Mesenchymal stem cell (in vitro differentiated cells and primary cell): Measurements from ENCODE around the gene CEMIP.
"Not testable (repeated sequence)": the region's sequence is repeated elsewhere in the genome, so short reads cannot be mapped to it uniquely, and the experiment has no call there.

Experiments
- DNase-seq: peaks from one replicate; pipeline ENCODE4 v3.0.0-alpha.2; 2013
- H2AFZ ChIP-seq: one replicate; pipeline ENCODE4 v1.6.1; 2013; ENCODE audit warnings: low read depth, mild to moderate bottlenecking, control low read depth, inconsistent platforms, low read length, moderate library complexity
- H2AK5ac ChIP-seq: 2 replicates; pipeline ENCODE4 v1.6.1; 2013; ENCODE audit warnings: low read length, moderate library complexity, mild to moderate bottlenecking, inconsistent platforms; ENCODE audit not compliant: severe bottlenecking
- H2BK120ac ChIP-seq: one replicate; pipeline ENCODE4 v1.6.1; 2013; ENCODE audit warnings: low read depth, mild to moderate bottlenecking, inconsistent platforms, low read length, moderate library complexity
- H2BK12ac ChIP-seq, 2 experiments: one replicate each; pipeline ENCODE4 v1.6.1; 2013; ENCODE audit warnings: inconsistent platforms in 2 of 2, low read length in 2 of 2, mild to moderate bottlenecking in 2 of 2, moderate library complexity in 2 of 2, control low read depth in 1 of 2
- H2BK15ac ChIP-seq: one replicate; pipeline ENCODE4 v1.6.1; 2013; ENCODE audit warnings: mild to moderate bottlenecking, low read depth, inconsistent platforms; ENCODE audit not compliant: poor library complexity, severe bottlenecking
- H2BK5ac ChIP-seq: 2 replicates; pipeline ENCODE4 v1.6.1; 2013; ENCODE audit warnings: low read depth, mild to moderate bottlenecking, low read length, control low read depth, inconsistent platforms; ENCODE audit not compliant: poor library complexity, severe bottlenecking
- H3K14ac ChIP-seq, 2 experiments: one replicate each; pipeline ENCODE4 v1.6.1; 2013; ENCODE audit warnings: inconsistent platforms in 2 of 2, low read length in 2 of 2, control low read depth in 1 of 2, mild to moderate bottlenecking in 1 of 2, moderate library complexity in 1 of 2
- H3K18ac ChIP-seq, 2 experiments: one replicate each; pipeline ENCODE4 v1.6.1; 2013; ENCODE audit warnings: inconsistent platforms in 2 of 2, low read length in 2 of 2, control low read depth in 1 of 2, low read depth in 1 of 2, mild to moderate bottlenecking in 1 of 2
- H3K23ac ChIP-seq, 2 experiments: one replicate each; pipeline ENCODE4 v1.6.1; 2013; ENCODE audit warnings: inconsistent platforms in 2 of 2, low read length in 2 of 2, mild to moderate bottlenecking in 2 of 2, moderate library complexity in 2 of 2, control low read depth in 1 of 2
- H3K27ac ChIP-seq: 2 replicates; pipeline ENCODE4 v1.5.1; 2013; ENCODE audit warnings: mild to moderate bottlenecking, moderate library complexity, low read length, control low read depth, inconsistent platforms; ENCODE audit not compliant: poor library complexity, severe bottlenecking
- H3K27me3 ChIP-seq, 2 experiments: 2 replicates each; pipeline versions ENCODE4 v1.6.1 to v1.7.0; 2013; ENCODE audit warnings: low read length in 2 of 2, mild to moderate bottlenecking in 2 of 2, moderate library complexity in 2 of 2, control low read depth in 1 of 2, inconsistent platforms in 1 of 2; ENCODE audit not compliant: control insufficient read depth in 1 of 2, insufficient read depth in 1 of 2
- H3K36me3 ChIP-seq, 2 experiments: 2 replicates each; pipeline versions ENCODE4 v1.6.1 to v1.7.0; 2013; ENCODE audit warnings: low read length in 2 of 2, control low read depth in 1 of 2, inconsistent platforms in 1 of 2, low read depth in 1 of 2, mild to moderate bottlenecking in 1 of 2; ENCODE audit not compliant: insufficient read depth in 2 of 2, control insufficient read depth in 1 of 2
- H3K4ac ChIP-seq, 2 experiments: one replicate each; pipeline ENCODE4 v1.6.1; 2013; ENCODE audit warnings: inconsistent platforms in 2 of 2, low read length in 2 of 2, mild to moderate bottlenecking in 2 of 2, moderate library complexity in 2 of 2, control low read depth in 1 of 2, low read depth in 1 of 2
- H3K4me1 ChIP-seq: 2 replicates; pipeline ENCODE4 v1.6.1; 2013; ENCODE audit warnings: low read depth, low read length, control low read depth; ENCODE audit not compliant: control insufficient read depth, insufficient read depth
- H3K4me2 ChIP-seq: 2 replicates; pipeline ENCODE4 v1.6.1; 2013; ENCODE audit warnings: low read length, mild to moderate bottlenecking, inconsistent platforms; ENCODE audit not compliant: poor library complexity, severe bottlenecking
- H3K4me3 ChIP-seq, 2 experiments: 2 replicates each; pipeline versions ENCODE4 v1.5.1 to v1.7.0; 2013; ENCODE audit warnings: low read length in 2 of 2, mild to moderate bottlenecking in 2 of 2, control low read depth in 1 of 2, low read depth in 1 of 2; ENCODE audit not compliant: insufficient read depth in 1 of 2
- H3K79me1 ChIP-seq: replicated peaks from 2 replicates; pipeline ENCODE4 v1.6.1; 2013; ENCODE audit warnings: mild to moderate bottlenecking, control low read depth, low read length, inconsistent platforms; ENCODE audit not compliant: poor library complexity, severe bottlenecking
- H3K9ac ChIP-seq: 2 replicates; pipeline ENCODE4 v1.7.0; 2013; ENCODE audit warnings: mild to moderate bottlenecking, low read length, moderate library complexity
- H3K9me3 ChIP-seq: 2 replicates; pipeline ENCODE4 v1.7.0; 2013; ENCODE audit warnings: mild to moderate bottlenecking, low read length; ENCODE audit not compliant: control insufficient read depth
- H4K8ac ChIP-seq: one replicate; pipeline ENCODE4 v1.6.1; 2013; ENCODE audit warnings: inconsistent platforms, mild to moderate bottlenecking, low read length, moderate library complexity
- H4K91ac ChIP-seq: one replicate; pipeline ENCODE4 v1.6.1; 2013; ENCODE audit warnings: mild to moderate bottlenecking, low read length, inconsistent platforms
- WGBS: methylation state at CpG from one replicate; pipeline ENCODE4 v1.1.7; 2013; ENCODE audit warnings: mixed read lengths; 5-methylcytosine and 5-hydroxymethylcytosine counted together

The CEMIP gene

DNA sequence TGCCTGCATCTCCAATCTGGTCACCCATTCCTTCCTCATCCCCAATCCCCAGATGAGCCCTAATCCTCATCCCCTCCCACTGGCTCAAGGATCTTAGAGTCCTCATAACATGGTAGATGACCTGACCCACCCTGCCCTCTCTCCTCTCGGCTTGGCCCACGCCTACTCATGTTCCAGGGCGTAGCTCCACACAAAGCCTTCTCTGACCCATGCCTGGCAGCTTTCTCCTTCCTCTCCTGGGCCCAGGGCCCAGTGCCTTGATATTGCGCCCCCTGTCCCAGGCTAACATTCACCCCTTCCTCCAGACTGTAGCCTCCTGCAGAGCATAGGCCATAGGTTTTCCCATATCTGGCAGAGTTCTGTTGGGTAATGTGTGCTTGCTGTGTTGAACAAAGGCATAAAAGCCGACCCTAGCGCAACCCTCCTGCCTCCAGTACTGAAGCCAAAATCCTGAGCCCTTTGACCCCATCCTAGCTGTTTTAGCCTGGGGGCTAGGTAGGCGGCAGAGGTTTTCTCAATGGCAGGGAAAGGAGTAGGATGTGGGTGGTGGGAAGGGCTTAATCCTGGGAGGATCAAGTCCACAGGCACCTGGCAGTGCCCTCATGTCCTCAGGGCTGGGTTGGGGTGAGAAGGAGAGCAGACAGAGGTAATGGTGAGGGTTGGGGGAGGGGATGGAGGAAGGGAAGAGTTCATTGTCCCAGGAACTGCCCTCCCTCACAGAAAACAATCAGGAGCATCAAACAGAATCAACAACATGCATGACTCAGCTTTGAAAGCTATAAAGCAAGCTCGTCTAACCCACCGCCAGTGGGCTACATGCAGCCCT lies 175.0 kb downstream of the CEMIP start:
- no peak for DNase-seq
- Histone ChIP-seq H2AFZ (no peak overlapping the region), H2AK5ac (peak overlapping the region; percentile 11), H3K4ac (no peak overlapping the region), H2BK120ac (no peak overlapping the region), H2BK12ac (no peak overlapping the region), H3K9me3 (no peaks in the 10 kb centered on the region), H3K4me2 (no peak overlapping the region), H3K27ac (no peak overlapping the region), H3K4me3 (no peak overlapping the region), H3K4me1 (peaks cover 7% of the 10 kb centered on the region), H3K36me3 (peaks cover 30 to 50% of the 10 kb centered on the region in 2 experiments), H4K91ac (no peak overlapping the region), H2BK15ac (no peak overlapping the region), H3K9ac (no peak overlapping the region), H3K14ac (no peak overlapping the region), H3K23ac (no peak overlapping the region), H4K8ac (no peak overlapping the region), H3K18ac (no peak overlapping the region), H2BK5ac (no peak overlapping the region), H3K27me3 (no peaks in the 10 kb centered on the region), H3K79me1 (peaks cover 9% of the 10 kb centered on the region)
- 96% methylated on average over 5 of the region's 9 CpGs for WGBS

DNA sequence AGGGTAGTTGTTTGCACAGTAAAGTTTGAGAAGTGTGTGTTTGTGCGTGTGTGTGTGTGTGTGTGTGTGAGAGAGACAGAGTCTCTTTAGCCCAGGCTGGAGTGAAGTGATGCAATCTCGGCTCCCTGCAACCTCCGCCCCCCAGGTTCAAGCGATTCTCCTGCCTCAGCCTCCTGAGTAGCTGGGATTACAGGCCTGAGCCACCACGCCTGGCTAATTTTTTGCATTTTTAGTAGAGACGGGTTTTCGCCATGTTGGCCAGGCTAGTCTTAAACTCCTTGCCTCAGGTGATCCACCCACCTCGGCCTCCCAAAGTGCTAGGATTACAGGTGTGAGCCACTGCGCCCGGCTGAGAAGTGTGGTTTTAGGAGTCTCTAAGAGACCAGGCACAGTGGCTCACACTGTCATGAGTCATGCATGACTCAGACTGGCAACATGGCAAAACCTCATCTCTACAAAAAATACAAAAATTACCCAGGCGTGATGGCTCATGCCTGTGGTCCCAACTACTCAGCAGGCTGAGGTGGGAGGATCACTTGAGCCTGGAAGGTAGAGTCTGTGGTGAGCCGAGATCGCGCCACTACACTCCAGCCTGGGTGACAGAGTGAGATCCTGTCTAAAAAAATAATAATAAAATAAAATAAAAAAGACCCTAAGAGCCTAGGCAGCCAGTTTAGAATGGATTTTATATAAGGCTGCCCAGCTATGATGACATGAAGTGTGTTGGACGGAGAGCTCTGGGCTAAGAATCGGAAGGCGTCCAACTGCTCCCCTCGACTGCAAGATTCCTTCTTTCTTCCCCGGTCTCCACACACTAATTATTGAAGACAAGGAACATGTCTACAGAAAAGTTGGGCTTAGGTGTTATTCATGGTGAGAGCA lies 176.6 kb downstream of the CEMIP start:
- H3K23ac ChIP-seq, H3K9me3 ChIP-seq: not testable (repeated sequence)
- WGBS, result 67% methylated on average over 12 of the region's 19 CpGs

GRCh38 chr15:80957556-80957955 lies 178.4 kb downstream of the CEMIP start:
- peaks cover 7% of the 10 kb centered on the region for H3K4me1 ChIP-seq
- H4K8ac ChIP-seq, result no peak overlapping the region
- no peak overlapping the region for H3K27ac ChIP-seq
- H3K9ac ChIP-seq, result no peak overlapping the region
- H3K4me3 ChIP-seq, result no peak overlapping the region
- no peaks in the 10 kb centered on the region for H3K9me3 ChIP-seq
- no peak for DNase-seq
- no peak overlapping the region for H3K4ac ChIP-seq
- no peak overlapping the region for H2AFZ ChIP-seq
- WGBS, result 91% methylated on average over 2 of the region's 2 CpGs
- no peak overlapping the region for H2BK120ac ChIP-seq
- no peak overlapping the region for H4K91ac ChIP-seq
- no peak overlapping the region for H2BK5ac ChIP-seq
- H3K23ac ChIP-seq, result no peak overlapping the region
- H3K4me2 ChIP-seq, result no peak overlapping the region
- H2BK12ac ChIP-seq, result no peak overlapping the region
- H3K79me1 ChIP-seq, result peaks cover 12% of the 10 kb centered on the region
- no peak overlapping the region for H3K14ac ChIP-seq
- H2BK15ac ChIP-seq, result no peak overlapping the region
- no peaks in the 10 kb centered on the region for H3K27me3 ChIP-seq
- H2AK5ac ChIP-seq, result no peak overlapping the region
- peaks cover 20 to 21% of the 10 kb centered on the region in 2 experiments for H3K36me3 ChIP-seq
- no peak overlapping the region for H3K18ac ChIP-seq

More for the DNA sequence above, 176.6 kb downstream of the CEMIP start:
- DNase-seq, result peak; percentile 92
- not testable (repeated sequence) for H3K18ac ChIP-seq, H3K27me3 ChIP-seq, H3K4me2 ChIP-seq, H3K4me3 ChIP-seq, H2AFZ ChIP-seq, H3K4ac ChIP-seq, H3K14ac ChIP-seq, H4K91ac ChIP-seq, H2BK15ac ChIP-seq, H3K4me1 ChIP-seq, H4K8ac ChIP-seq, H2BK12ac ChIP-seq, H2BK120ac ChIP-seq, H3K9ac ChIP-seq
- peak overlapping the region; percentile 9 for H2BK5ac ChIP-seq
- H3K27ac ChIP-seq, result peak overlapping the region; percentile 23
- peak overlapping the region; percentile 62 for H2AK5ac ChIP-seq
- H3K36me3 ChIP-seq, result peaks cover 22 to 37% of the 10 kb centered on the region in 2 experiments
- peaks cover 12% of the 10 kb centered on the region for H3K79me1 ChIP-seq

DNA sequence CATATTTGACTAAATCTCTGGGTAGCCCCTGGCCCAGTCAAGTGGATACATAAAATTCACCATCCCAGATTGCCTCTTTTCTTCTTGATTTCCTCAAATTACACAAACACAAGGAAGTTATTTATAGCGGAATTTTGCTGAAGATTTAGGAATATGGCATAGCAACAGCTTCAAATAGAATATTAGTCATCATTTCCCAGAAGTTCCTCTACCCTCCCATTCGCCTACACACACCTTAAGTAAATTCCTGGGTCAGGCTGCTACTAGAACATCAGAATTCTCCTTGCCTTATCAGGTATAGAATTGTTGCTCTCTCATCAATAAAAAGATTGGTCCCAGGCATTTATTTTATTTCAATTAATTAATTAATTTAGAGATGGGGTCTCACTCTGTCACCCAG lies 178.8 kb downstream of the CEMIP start:
- Histone ChIP-seq H3K27ac (no peak overlapping the region), H3K9me3 (no peaks in the 10 kb centered on the region), H3K4me3 (no peak overlapping the region), H2BK15ac (no peak overlapping the region), H2AFZ (no peak overlapping the region), H3K36me3 (peaks cover 16 to 18% of the 10 kb centered on the region in 2 experiments), H3K79me1 (peaks cover 12% of the 10 kb centered on the region), H4K91ac (no peak overlapping the region), H3K14ac (no peak overlapping the region), H3K4me2 (no peak overlapping the region), H3K4ac (no peak overlapping the region), H2AK5ac (no peak overlapping the region), H2BK12ac (no peak overlapping the region), H3K9ac (no peak overlapping the region), H3K18ac (no peak overlapping the region), H2BK120ac (no peak overlapping the region), H3K27me3 (no peaks in the 10 kb centered on the region), H4K8ac (no peak overlapping the region), H2BK5ac (no peak overlapping the region), H3K23ac (no peak overlapping the region), H3K4me1 (peaks cover 7% of the 10 kb centered on the region)
- DNase-seq, result no peak
- 83% methylated on average over 2 of the region's 2 CpGs for WGBS
